Thoracic aorta (tissue), 2 donors: ENCODE measurements around the gene TJP3. TPM values are rescaled to one million over a fixed set of nuclear protein-coding genes. Genes with fewer than 3 reads are reported as not detected.

Experiments used
- ATAC-seq: fragments of 150-250 bp; one replicate; pipeline ENCODE4 v1.8.0; 2017; ENCODE audit warnings: low read depth; ENCODE audit not compliant: insufficient number of reproducible peaks, low FRiP score
- DNase-seq: peaks from one replicate; pipeline ENCODE4 v3.0.0-alpha.2; 2020; ENCODE audit warnings: low spot score
- H3K27ac ChIP-seq, 2 donors: fragments of 200-600 bp; sonication (generic); 1 replicate in 1 of 2; 2 replicates in 1 of 2; pipeline ENCODE4 v1.5.1; 2016; ENCODE audit warnings: mild to moderate bottlenecking in 2 of 2, moderate library complexity in 2 of 2
- H3K27me3 ChIP-seq: fragments of 200-600 bp; sonication (generic); replicated peaks from 2 replicates; pipeline ENCODE4 v1.6.0; 2016; ENCODE audit warnings: mild to moderate bottlenecking; ENCODE audit not compliant: insufficient read depth
- H3K36me3 ChIP-seq: fragments of 200-600 bp; sonication (generic); one replicate; pipeline ENCODE4 v1.5.1; 2016
- H3K4me1 ChIP-seq, 2 donors: fragments of 200-600 bp; sonication (generic); 1 replicate in 1 of 2; 2 replicates in 1 of 2; pipeline versions ENCODE4 v1.5.1 to v1.6.0; 2016; ENCODE audit warnings: low read depth in 2 of 2, mild to moderate bottlenecking in 1 of 2; ENCODE audit not compliant: control insufficient read depth in 1 of 2
- H3K4me3 ChIP-seq: fragments of 200-600 bp; sonication (generic); 2 replicates; pipeline ENCODE4 v1.5.1; 2016; ENCODE audit warnings: mild to moderate bottlenecking
- H3K9me3 ChIP-seq: fragments of 200-600 bp; sonication (generic); 2 replicates; pipeline ENCODE4 v1.5.1; 2016
- total RNA-seq, 2 donors: library from RNA; depleted of rRNA; stranded (reverse); fragments of >200 nt; gene quantifications; one replicate each; pipeline versions ENCODE4 v1.1.0 to v1.2.3, GENCODE V29; 2016
- TF ChIP-seq, protein P1 (sequence below): fragments of 200-600 bp; sonication (generic); IDR thresholded peaks from one replicate; pipeline ENCODE4 v1.5.1; 2019; ENCODE audit warnings: antibody characterized with exemption

TJP3 gene
- total RNA-seq, 2 donors from 2014 or later = 0.41 to 2.1 TPM

DNA sequence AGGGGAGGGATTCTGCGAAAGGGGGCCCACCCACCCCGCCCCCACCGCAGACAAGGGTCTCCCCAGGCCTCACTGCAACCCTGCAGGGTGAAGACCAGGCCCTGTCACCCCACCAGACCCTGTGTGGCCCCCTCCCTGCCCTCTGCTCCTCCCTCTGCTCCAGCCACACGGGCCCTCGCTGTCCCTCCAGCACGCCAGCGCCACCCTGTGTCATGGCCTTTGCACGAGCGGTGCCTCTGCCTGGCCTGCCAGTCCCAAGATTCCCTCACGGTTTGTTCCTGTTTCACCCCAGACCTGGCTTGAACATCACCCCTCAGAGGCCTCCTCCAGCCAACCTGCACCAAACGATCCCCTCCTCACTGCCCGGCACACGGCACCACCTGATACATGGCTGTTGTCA is 35.2 kb upstream of the TJP3 start:
- DNase-seq (no peak), ATAC-seq (no peak)
- TF ChIP-seq, protein P1, sequence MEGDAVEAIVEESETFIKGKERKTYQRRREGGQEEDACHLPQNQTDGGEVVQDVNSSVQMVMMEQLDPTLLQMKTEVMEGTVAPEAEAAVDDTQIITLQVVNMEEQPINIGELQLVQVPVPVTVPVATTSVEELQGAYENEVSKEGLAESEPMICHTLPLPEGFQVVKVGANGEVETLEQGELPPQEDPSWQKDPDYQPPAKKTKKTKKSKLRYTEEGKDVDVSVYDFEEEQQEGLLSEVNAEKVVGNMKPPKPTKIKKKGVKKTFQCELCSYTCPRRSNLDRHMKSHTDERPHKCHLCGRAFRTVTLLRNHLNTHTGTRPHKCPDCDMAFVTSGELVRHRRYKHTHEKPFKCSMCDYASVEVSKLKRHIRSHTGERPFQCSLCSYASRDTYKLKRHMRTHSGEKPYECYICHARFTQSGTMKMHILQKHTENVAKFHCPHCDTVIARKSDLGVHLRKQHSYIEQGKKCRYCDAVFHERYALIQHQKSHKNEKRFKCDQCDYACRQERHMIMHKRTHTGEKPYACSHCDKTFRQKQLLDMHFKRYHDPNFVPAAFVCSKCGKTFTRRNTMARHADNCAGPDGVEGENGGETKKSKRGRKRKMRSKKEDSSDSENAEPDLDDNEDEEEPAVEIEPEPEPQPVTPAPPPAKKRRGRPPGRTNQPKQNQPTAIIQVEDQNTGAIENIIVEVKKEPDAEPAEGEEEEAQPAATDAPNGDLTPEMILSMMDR = no peak
- H3K9me3 ChIP-seq = no peaks in the 10 kb centered on the region
- no peak overlapping the region for H3K4me3 ChIP-seq
- H3K27ac ChIP-seq = peak overlapping the region; percentile 20 to 50
- no peaks in the 10 kb centered on the region for H3K36me3 ChIP-seq
- H3K4me1 ChIP-seq = peaks cover 29 to 51% of the 10 kb centered on the region in 2 donors
- H3K27me3 ChIP-seq = no peaks in the 10 kb centered on the region

DNA sequence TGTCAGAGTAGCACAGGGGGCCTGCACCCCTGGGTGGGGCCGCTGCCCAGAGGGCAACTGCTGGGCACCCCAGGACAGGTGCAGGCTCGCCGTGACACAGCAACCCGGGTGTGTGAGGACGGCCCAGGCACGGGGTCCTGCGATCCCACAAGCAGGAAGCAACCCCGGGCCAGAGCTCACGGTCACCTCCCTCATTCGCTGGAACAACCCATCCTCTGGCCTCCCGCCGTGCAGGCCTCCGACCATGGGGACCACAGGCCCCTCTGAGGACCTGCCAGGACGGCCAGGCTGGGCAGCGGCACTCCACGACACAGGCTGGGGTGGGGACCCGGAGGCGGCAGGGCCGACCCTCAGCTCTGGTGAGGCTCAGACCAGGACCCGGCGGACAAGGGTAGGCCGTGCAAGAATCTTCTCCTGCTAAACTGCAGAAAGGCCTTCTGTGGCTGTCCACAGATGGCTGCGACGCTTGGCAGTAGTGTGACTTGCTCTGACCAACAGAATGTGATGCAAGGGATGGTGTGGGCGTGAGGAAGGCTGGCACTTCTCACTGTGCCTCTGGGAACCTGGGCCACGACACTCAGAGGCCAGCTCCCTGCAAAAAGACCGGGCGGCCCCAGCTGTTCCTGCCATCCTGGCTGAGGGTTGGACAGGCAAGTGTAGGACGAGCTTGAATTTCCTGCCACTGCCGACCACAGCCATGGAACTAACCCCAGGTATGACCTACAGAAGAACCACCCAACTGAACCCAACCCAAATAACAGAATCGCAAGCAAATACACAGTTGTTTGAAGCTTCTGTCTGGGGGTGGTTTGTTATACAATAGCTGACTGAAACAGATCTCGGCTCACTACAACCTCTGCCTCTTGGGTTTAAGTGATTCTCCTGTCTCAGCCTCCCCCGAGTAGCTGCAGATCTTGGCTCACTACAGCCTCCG is 34.4 kb upstream of the TJP3 start:
- no peaks in the 10 kb centered on the region for H3K9me3 ChIP-seq
- H3K4me3 ChIP-seq = no peak overlapping the region
- no peaks in the 10 kb centered on the region for H3K27me3 ChIP-seq
- ATAC-seq = no peak
- peaks cover 29 to 43% of the 10 kb centered on the region in 2 donors for H3K4me1 ChIP-seq
- no peak for DNase-seq
- H3K36me3 ChIP-seq = no peaks in the 10 kb centered on the region
- TF ChIP-seq, protein P1 = no peak
- H3K27ac ChIP-seq = peak overlapping the region; percentile 20 to 50

DNA sequence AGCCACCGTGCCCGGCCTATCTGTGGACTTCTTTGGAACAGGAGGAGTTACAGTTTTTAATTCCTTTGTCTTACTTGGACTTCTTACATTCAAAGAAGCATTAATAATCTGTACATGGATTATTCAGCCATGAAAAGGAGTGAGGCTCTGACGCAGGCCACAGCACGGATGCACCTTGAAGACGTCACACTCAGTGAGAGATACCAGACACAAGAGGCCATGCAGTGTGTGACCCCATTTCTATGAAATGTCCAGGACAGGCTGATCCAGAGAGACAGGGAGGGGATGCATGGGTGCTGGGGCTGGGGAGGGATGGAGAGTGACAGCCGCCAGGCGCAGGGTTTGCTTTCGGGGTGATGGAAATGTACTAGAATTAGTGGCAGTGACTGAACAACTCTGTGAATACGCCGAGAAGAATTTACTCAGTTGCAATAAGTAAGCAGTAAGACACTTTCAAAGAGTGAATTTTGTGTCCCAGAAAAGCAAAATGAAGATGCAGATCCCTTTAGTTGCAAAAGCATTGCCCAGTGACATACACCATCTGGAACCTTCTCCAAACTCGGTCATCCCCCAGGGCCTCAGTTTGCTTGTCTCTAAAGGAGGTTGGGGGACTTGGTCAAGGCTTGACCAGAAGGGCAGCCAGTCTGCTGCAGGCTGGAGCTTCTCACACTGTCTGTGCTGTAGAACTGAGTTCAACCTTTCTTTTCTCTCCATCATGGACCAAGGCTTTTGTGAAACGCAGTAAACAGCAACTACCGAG is 33.2 kb upstream of the TJP3 start:
- no peaks in the 10 kb centered on the region for H3K9me3 ChIP-seq
- ATAC-seq = no peak
- H3K4me1 ChIP-seq = peaks cover 18 to 31% of the 10 kb centered on the region in 2 donors
- no peak for DNase-seq
- H3K4me3 ChIP-seq = no peak overlapping the region
- TF ChIP-seq, protein P1 = no peak
- no peak overlapping the region for H3K27ac ChIP-seq
- no peaks in the 10 kb centered on the region for H3K36me3 ChIP-seq
- H3K27me3 ChIP-seq = no peaks in the 10 kb centered on the region

DNA sequence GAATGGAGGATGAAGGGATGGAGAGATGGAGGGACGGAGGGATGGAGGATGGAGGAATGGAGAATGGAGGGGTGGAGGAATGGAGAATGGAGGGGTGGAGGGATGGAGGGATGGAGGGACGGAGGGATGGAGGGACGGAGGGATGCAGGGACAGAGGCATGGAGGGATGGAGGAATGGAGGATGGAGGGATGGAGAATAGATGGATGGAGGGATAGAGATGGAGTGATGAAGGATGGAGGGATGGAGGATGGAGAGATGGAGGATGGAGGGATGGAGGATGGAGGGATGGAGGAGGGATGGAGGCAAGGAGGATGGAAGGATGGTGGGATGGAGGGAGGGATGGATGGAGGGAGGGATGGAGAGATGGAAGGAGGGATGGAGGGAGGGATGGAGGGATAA is 30.0 kb upstream of the TJP3 start:
- H3K36me3 ChIP-seq = no peaks in the 10 kb centered on the region
- TF ChIP-seq, protein P1 = no peak
- H3K9me3 ChIP-seq = no peaks in the 10 kb centered on the region
- DNase-seq (no peak), ATAC-seq (no peak)
- no peak overlapping the region for H3K4me3 ChIP-seq
- H3K4me1 ChIP-seq = peaks cover 5 to 27% of the 10 kb centered on the region in 2 donors
- H3K27me3 ChIP-seq = no peaks in the 10 kb centered on the region
- H3K27ac ChIP-seq = no peak overlapping the region

DNA sequence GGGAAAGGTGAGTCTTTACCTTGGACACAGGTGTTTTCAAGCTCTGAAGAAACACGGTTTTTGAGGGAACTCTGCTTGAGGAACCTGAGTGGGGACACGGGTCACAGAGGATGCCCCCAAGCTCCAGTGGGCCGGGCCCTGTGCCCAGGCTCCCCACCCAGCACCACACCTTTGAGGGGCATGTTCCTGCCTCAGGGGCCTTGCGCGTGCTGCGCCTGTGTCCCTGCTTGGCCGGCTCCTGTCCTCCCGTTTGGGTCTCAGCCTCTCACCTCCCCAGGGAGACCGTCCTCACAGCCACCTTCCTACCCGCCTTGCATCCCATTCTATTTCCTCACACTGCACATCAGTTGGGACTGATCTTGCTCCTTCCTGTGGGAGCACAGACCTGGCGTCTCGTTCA is 29.0 kb upstream of the TJP3 start:
- ATAC-seq (no peak), DNase-seq (no peak)
- Histone ChIP-seq H3K27me3 (no peaks in the 10 kb centered on the region), H3K4me3 (no peak overlapping the region), H3K27ac (no peak overlapping the region), H3K4me1 (peaks cover 6 to 36% of the 10 kb centered on the region in 2 donors), H3K9me3 (no peaks in the 10 kb centered on the region), H3K36me3 (no peaks in the 10 kb centered on the region)
- TF ChIP-seq, protein P1 = no peak
